ENCODE data around the gene C1orf87.

- TF ChIP-seq, protein P1, sequence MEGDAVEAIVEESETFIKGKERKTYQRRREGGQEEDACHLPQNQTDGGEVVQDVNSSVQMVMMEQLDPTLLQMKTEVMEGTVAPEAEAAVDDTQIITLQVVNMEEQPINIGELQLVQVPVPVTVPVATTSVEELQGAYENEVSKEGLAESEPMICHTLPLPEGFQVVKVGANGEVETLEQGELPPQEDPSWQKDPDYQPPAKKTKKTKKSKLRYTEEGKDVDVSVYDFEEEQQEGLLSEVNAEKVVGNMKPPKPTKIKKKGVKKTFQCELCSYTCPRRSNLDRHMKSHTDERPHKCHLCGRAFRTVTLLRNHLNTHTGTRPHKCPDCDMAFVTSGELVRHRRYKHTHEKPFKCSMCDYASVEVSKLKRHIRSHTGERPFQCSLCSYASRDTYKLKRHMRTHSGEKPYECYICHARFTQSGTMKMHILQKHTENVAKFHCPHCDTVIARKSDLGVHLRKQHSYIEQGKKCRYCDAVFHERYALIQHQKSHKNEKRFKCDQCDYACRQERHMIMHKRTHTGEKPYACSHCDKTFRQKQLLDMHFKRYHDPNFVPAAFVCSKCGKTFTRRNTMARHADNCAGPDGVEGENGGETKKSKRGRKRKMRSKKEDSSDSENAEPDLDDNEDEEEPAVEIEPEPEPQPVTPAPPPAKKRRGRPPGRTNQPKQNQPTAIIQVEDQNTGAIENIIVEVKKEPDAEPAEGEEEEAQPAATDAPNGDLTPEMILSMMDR (IDR thresholded peaks at IDR 0.05; ENCODE audit: low read length) = no peak
- no peak for TF ChIP-seq EZH2phosphoT487 (IDR thresholded peaks at IDR 0.05; ENCODE audit: low read length)
These were observed 37.5 kb upstream of the C1orf87 start for GRCh38 chr1:60111118-60111517.
